ES-I3 (cell line): Measurements from ENCODE around the gene CCL2.

Source experiments
- H3K36me3 ChIP-seq: 2 replicates; pipeline ENCODE4 v1.6.1; 2013; ENCODE audit warnings: mild to moderate bottlenecking, low read length, control low read depth, moderate library complexity; ENCODE audit not compliant: insufficient read depth
- H3K4me1 ChIP-seq: 2 replicates; pipeline ENCODE4 v1.6.1; 2013; ENCODE audit warnings: mild to moderate bottlenecking, control low read depth, low read length; ENCODE audit not compliant: insufficient read depth
- H3K9ac ChIP-seq: 2 replicates; pipeline ENCODE4 v1.6.1; 2013; ENCODE audit warnings: low read depth, mild to moderate bottlenecking, low read length, moderate library complexity
- H3K9me3 ChIP-seq: 2 replicates; pipeline ENCODE4 v1.6.1; 2013; ENCODE audit warnings: mild to moderate bottlenecking, low read length, moderate library complexity; ENCODE audit not compliant: control insufficient read depth, insufficient read depth

Gene CCL2

GRCh38 chr17:34265711-34266110 lies 10.6 kb downstream of the CCL2 start:
- Histone ChIP-seq H3K9ac (no peak overlapping the region), H3K4me1 (no peaks in the 10 kb centered on the region), H3K9me3 (no peaks in the 10 kb centered on the region), H3K36me3 (no peaks in the 10 kb centered on the region)

GRCh38 chr17:34269969-34270368 lies 14.9 kb downstream of the CCL2 start, which contains the start of gene CCL7:
Gene CCL7, plus strand, starts transcription at chr17:34270221. Its CDS starts 70 bp downstream, at chr17:34270291.
- Histone ChIP-seq H3K36me3 (no peaks in the 10 kb centered on the region), H3K9me3 (no peaks in the 10 kb centered on the region), H3K9ac (no peak within 1 kb of the TSS), H3K4me1 (no peaks in the 10 kb centered on the region)

GRCh38 chr17:34275881-34276280 lies 20.8 kb downstream of the CCL2 start:
- H3K36me3 ChIP-seq, result no peaks in the 10 kb centered on the region
- H3K4me1 ChIP-seq, result no peaks in the 10 kb centered on the region
- H3K9ac ChIP-seq, result no peak overlapping the region
- H3K9me3 ChIP-seq, result no peaks in the 10 kb centered on the region

- H3K4me1 ChIP-seq, result no peaks in the 10 kb centered on the region
- no peak overlapping the region for H3K9ac ChIP-seq
- H3K9me3 ChIP-seq, result no peaks in the 10 kb centered on the region
- no peaks in the 10 kb centered on the region for H3K36me3 ChIP-seq
These were observed 21.7 kb downstream of the CCL2 start for GRCh38 chr17:34276826-34277225.

GRCh38 chr17:34283571-34283970 lies 28.5 kb downstream of the CCL2 start:
- no peaks in the 10 kb centered on the region for H3K9me3 ChIP-seq
- no peaks in the 10 kb centered on the region for H3K36me3 ChIP-seq
- no peak overlapping the region for H3K9ac ChIP-seq
- H3K4me1 ChIP-seq, result no peaks in the 10 kb centered on the region

- Histone ChIP-seq H3K9me3 (no peaks in the 10 kb centered on the region), H3K36me3 (no peaks in the 10 kb centered on the region), H3K9ac (no peak within 1 kb of the TSS), H3K4me1 (no peaks in the 10 kb centered on the region)
These were observed 30.3 kb downstream of the CCL2 start, which contains the start of gene CCL11 for GRCh38 chr17:34285286-34285792. Gene CCL11, plus strand, starts transcription at chr17:34285742. Its CDS starts 67 bp downstream, at chr17:34285809.

GRCh38 chr17:34287875-34288274 lies 32.8 kb downstream of the CCL2 start:
- Histone ChIP-seq H3K4me1 (no peaks in the 10 kb centered on the region), H3K9ac (no peak overlapping the region), H3K9me3 (no peaks in the 10 kb centered on the region), H3K36me3 (no peaks in the 10 kb centered on the region)

- Histone ChIP-seq H3K9ac (no peak overlapping the region), H3K9me3 (no peaks in the 10 kb centered on the region), H3K4me1 (no peaks in the 10 kb centered on the region), H3K36me3 (no peaks in the 10 kb centered on the region)
These were observed 35.5 kb downstream of the CCL2 start for GRCh38 chr17:34290586-34290985.

- no peaks in the 10 kb centered on the region for H3K9me3 ChIP-seq
- no peak overlapping the region for H3K9ac ChIP-seq
- no peaks in the 10 kb centered on the region for H3K36me3 ChIP-seq
- no peaks in the 10 kb centered on the region for H3K4me1 ChIP-seq
These were observed 36.8 kb downstream of the CCL2 start for GRCh38 chr17:34291721-34292348.

GRCh38 chr17:34299027-34299426 lies 43.9 kb downstream of the CCL2 start:
- H3K9ac ChIP-seq, result no peak overlapping the region
- no peaks in the 10 kb centered on the region for H3K36me3 ChIP-seq
- H3K9me3 ChIP-seq, result no peaks in the 10 kb centered on the region
- H3K4me1 ChIP-seq, result peaks cover 4% of the 10 kb centered on the region; the same call in 1 of the 2 replicates

- Histone ChIP-seq H3K4me1 (peaks cover 4% of the 10 kb centered on the region; the same call in 1 of the 2 replicates), H3K9me3 (no peaks in the 10 kb centered on the region), H3K9ac (no peak overlapping the region), H3K36me3 (no peaks in the 10 kb centered on the region)
These were observed 45.0 kb downstream of the CCL2 start for GRCh38 chr17:34299956-34300577.

- Histone ChIP-seq H3K36me3 (no peaks in the 10 kb centered on the region), H3K9me3 (no peaks in the 10 kb centered on the region), H3K4me1 (peaks cover 4% of the 10 kb centered on the region; the same call in 1 of the 2 replicates), H3K9ac (no peak overlapping the region)
These were observed 45.7 kb downstream of the CCL2 start for GRCh38 chr17:34300652-34301370.

- H3K36me3 ChIP-seq, result no peaks in the 10 kb centered on the region
- no peak overlapping the region for H3K9ac ChIP-seq
These were observed 46.9 kb downstream of the CCL2 start for GRCh38 chr17:34301986-34302385.

GRCh38 chr17:34302636-34303035 lies 47.6 kb downstream of the CCL2 start:
- Histone ChIP-seq H3K9ac (no peak overlapping the region), H3K36me3 (no peaks in the 10 kb centered on the region), H3K9me3 (no peaks in the 10 kb centered on the region), H3K4me1 (peaks cover 8% of the 10 kb centered on the region; the same call in 1 of the 2 replicates)

More at GRCh38 chr17:34301986-34302385, 46.9 kb downstream of the CCL2 start:
- peaks cover 8% of the 10 kb centered on the region; the same call in 1 of the 2 replicates for H3K4me1 ChIP-seq
- H3K9me3 ChIP-seq, result no peaks in the 10 kb centered on the region
